Psoas muscle (tissue), 8 donors: Measurements from ENCODE around the gene NCBP2L. TPM values are rescaled to one million over a fixed set of nuclear protein-coding genes. Genes with fewer than 3 reads are reported as not detected.

Experiments used
- ATAC-seq, 4 donors: fragments of 200-7000 bp; cut with Tn5 transposase; one replicate each; pipeline ENCODE4 v1.9.1; 2020; ENCODE audit warnings: moderate library complexity in 3 of 4, mild to moderate bottlenecking in 2 of 4
- DNase-seq, 2 donors: peaks; one replicate each; pipeline ENCODE4 v3.0.0-alpha.2; 2020
- H3K27ac ChIP-seq: fragments of 200-600 bp; one replicate; pipeline ENCODE4 v1.8.0; 2022
- H3K27me3 ChIP-seq, 3 donors: fragments of 200-600 bp in 1 of 3; one replicate each; pipeline versions ENCODE4 v1.6.1 to v1.8.0; 2013 to 2022; ENCODE audit warnings: low read length in 2 of 3, mild to moderate bottlenecking in 2 of 3, moderate library complexity in 1 of 3; ENCODE audit not compliant: insufficient read depth in 3 of 3
- H3K36me3 ChIP-seq, 2 donors: fragments of 200-600 bp in 1 of 2; one replicate each; pipeline versions ENCODE4 v1.6.1 to v1.8.0; 2013 to 2022; ENCODE audit warnings: low read depth in 1 of 2, mild to moderate bottlenecking in 1 of 2, moderate library complexity in 1 of 2; ENCODE audit not compliant: insufficient read depth in 1 of 2
- H3K4me1 ChIP-seq: fragments of 200-600 bp; one replicate; pipeline ENCODE4 v1.8.0; 2022
- H3K4me3 ChIP-seq: fragments of 200-600 bp; one replicate; pipeline ENCODE4 v1.8.0; 2022; ENCODE audit warnings: mild to moderate bottlenecking
- H3K9me3 ChIP-seq: fragments of 200-600 bp; one replicate; pipeline ENCODE4 v1.8.0; 2022
- CTCF ChIP-seq: fragments of 200-600 bp; IDR thresholded peaks from one replicate; pipeline ENCODE4 v1.8.0; 2022; ENCODE audit warnings: antibody characterized with exemption
- WGBS, 3 donors: extraction: QIAGEN DNeasy Blood & Tissue Kit; methylation state at CpG; one replicate each; pipeline versions ENCODE4 v1.1.6 to v1.1.7; 2013; 5-methylcytosine and 5-hydroxymethylcytosine counted together
- intact Hi-C, 2 donors: fragments of 100-400 bp; cut with DNase I; formaldehyde crosslinking; loops; one replicate each; pipeline versions ENCODE4 v1.11.0 to v1.14.2; 2022
- polyA plus RNA-seq, 3 donors: library from polyadenylated mRNA; stranded (reverse); fragments of 200-250 nt; gene quantifications; one replicate each; pipeline ENCODE4 v1.2.3, GENCODE V29; 2013
- total RNA-seq, 4 donors: library from RNA; stranded (reverse); fragmentation: NEBNext Ultra II Directional in 2 of 4; extraction: Animal tissue kit (Norgen Biotek cat#: 25700) in 2 of 4; gene quantifications; one replicate each; pipeline versions ENCODE4 v1.2.1 to v1.2.4, GENCODE V29; 2021 to 2023
- donor health status: healthy with polysubstance abuse.
- donor health status: DM: no; HTN: no; CAD: no; lungs with moderate emphysema.
- donor health status: Bipolar disorder and iron deficiency.
- donor health status: healthy.
- donor health status: DM: yes; HTN: yes; CAD: no.
- donor health status: DM: no; HTN: no; CAD: no.
- donor health status: DM: no; HTN: no; CAD: no.
- donor health status: DM: yes; HTN: yes; CAD: no.

Gene NCBP2L
- total and polyA plus RNA-seq, 7 donors: 0.03 to 0.40 TPM; not detected in 5

- 82 to 100% (median 95%) methylated on average over 3 of the region's 3 CpGs for WGBS, 3 donors
- DNase-seq (no peak), ATAC-seq (no peak)
- H3K27me3 ChIP-seq: peaks cover 0 to 6% (median 0%) of the 10 kb centered on the region in 3 donors
- peaks cover 12% of the 10 kb centered on the region for H3K4me1 ChIP-seq
- no peaks in the 10 kb centered on the region for H3K9me3 ChIP-seq
- intact Hi-C loops: loop anchor here in 1 of 2 donors (5.0 kb wide), 1 partner anchor 36 kb away; no protein-coding TSS in a partner anchor
- TF ChIP-seq CTCF: no peak
- H3K4me3 ChIP-seq: no peak overlapping the region
- no peaks in the 10 kb centered on the region for H3K36me3 ChIP-seq
- peak overlapping the region; percentile 42 for H3K27ac ChIP-seq
Observed at GRCh38 chrX:107768051-107768450, 9.5 kb upstream of the NCBP2L start.

- Histone ChIP-seq H3K27ac (no peak overlapping the region), H3K9me3 (no peaks in the 10 kb centered on the region), H3K4me3 (no peak overlapping the region), H3K27me3 (peaks cover 0 to 6% (median 0%) of the 10 kb centered on the region in 3 donors), H3K36me3 (no peaks in the 10 kb centered on the region), H3K4me1 (no peaks in the 10 kb centered on the region)
- ATAC-seq (no peak), DNase-seq (no peak)
- 65 to 85% (median 71%) methylated on average over 7 of the region's 7 CpGs for WGBS, 3 donors
- no peak for TF ChIP-seq CTCF
- intact Hi-C loops: loop anchor here (5.0 kb wide), 1 partner anchor 37 kb away; no protein-coding TSS in a partner anchor
Observed at GRCh38 chrX:107769581-107770317, 7.8 kb upstream of the NCBP2L start.

GRCh38 chrX:107773206-107773605 lies 4.3 kb upstream of the NCBP2L start:
- WGBS, 3 donors: 53 to 61% (median 61%) methylated on average over 8 of the region's 8 CpGs
- intact Hi-C loops: loop anchor here in 1 of 2 donors (5.0 kb wide), 1 partner anchor 41 kb away; no protein-coding TSS in a partner anchor
- no peak for TF ChIP-seq CTCF
- H3K27me3 ChIP-seq: peaks cover 0 to 23% (median 0%) of the 10 kb centered on the region in 3 donors
- H3K27ac ChIP-seq: peak overlapping the region; percentile 84
- H3K36me3 ChIP-seq: no peaks in the 10 kb centered on the region
- ATAC-seq (no peak), DNase-seq (no peak)
- peak overlapping the region; percentile 72 for H3K4me3 ChIP-seq
- H3K4me1 ChIP-seq: peaks cover 6% of the 10 kb centered on the region
- H3K9me3 ChIP-seq: no peaks in the 10 kb centered on the region

GRCh38 chrX:107773906-107774435 lies 3.6 kb upstream of the NCBP2L start:
- Histone ChIP-seq H3K36me3 (no peaks in the 10 kb centered on the region), H3K9me3 (no peaks in the 10 kb centered on the region), H3K27me3 (peaks cover 0 to 18% (median 0%) of the 10 kb centered on the region in 3 donors), H3K27ac (peak overlapping the region; percentile 84), H3K4me3 (peak overlapping the region; percentile 72), H3K4me1 (peaks cover 6% of the 10 kb centered on the region)
- ATAC-seq (peak in 3 of 4 donors; percentile 42 to 63 (median 59)), DNase-seq (no peak)
- WGBS, 3 donors: 15 to 32% (median 28%) methylated on average over 9 of the region's 9 CpGs
- no peak for TF ChIP-seq CTCF
- intact Hi-C loops: loop anchor here in 1 of 2 donors (5.0 kb wide), 1 partner anchor 42 kb away; no protein-coding TSS in a partner anchor
